K562 treated with DMSO at 1 percent for 48 hours (cell line): ENCODE measurements around the gene UBL4A. TPM values are rescaled to one million over a fixed set of nuclear protein-coding genes. Genes with fewer than 3 reads are reported as not detected.

ENCODE experiments used
- total RNA-seq: library from RNA; unstranded; fragments of 300-600 nt; gene quantifications from 2 replicates; pipeline ENCODE4 v1.2.3, GENCODE V29; 2022; ENCODE audit warnings: low replicate concordance; ENCODE audit errors: extremely low read depth

UBL4A gene
- not detected in 2 replicates for total RNA-seq

DNA sequence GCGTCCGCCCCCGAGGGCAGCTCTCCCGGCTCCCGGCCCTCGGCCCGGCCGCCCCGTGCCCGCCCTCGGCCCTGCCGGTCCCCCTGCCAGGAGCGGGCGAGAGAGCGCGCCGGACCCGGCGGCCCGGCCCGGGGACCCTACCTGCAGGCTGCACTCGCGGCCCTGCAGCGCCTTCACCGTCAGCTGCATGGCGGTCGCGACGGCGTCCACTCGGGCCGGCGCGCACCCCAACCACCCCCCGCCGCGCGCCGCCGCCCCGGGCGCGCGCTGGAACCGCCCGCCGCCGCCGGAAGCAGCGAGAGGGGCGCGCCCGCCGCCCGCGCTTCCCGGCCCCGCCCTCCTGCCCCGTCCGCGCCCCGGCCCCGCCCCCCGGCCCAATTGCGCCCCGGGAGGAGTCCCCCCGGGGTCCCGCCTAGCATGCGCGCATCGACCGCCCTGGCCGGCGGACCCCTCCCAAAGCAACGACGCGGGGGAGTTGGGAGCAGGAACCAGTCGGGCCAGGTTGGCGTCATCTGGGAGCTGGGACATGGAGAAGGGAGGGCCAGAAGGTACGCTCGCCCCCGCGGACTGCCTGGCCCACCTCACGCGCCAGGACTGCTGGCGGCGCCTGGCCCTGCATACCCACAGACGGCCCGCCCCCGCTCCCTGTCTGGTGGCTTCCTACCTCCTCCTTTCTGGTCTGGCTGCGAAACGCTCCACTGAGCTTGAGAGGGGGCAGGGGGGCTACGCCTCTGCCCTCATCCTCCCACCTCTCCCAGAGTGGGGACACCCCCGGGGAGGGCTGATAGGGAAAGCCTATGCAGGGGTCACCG lies at the start of gene UBL4A:
Gene UBL4A, minus strand, starts transcription at position 220 of the 812 bp plus-strand sequence. Its CDS starts 31 bp downstream, at position 189.

GRCh38 chrX:154515966-154516655 lies 29.7 kb upstream of the UBL4A start, which contains the start of gene FAM3A:
Gene FAM3A (minus strand): TSS chrX:154516232. CDS start chrX:154515772, 460 bp downstream.

DNA sequence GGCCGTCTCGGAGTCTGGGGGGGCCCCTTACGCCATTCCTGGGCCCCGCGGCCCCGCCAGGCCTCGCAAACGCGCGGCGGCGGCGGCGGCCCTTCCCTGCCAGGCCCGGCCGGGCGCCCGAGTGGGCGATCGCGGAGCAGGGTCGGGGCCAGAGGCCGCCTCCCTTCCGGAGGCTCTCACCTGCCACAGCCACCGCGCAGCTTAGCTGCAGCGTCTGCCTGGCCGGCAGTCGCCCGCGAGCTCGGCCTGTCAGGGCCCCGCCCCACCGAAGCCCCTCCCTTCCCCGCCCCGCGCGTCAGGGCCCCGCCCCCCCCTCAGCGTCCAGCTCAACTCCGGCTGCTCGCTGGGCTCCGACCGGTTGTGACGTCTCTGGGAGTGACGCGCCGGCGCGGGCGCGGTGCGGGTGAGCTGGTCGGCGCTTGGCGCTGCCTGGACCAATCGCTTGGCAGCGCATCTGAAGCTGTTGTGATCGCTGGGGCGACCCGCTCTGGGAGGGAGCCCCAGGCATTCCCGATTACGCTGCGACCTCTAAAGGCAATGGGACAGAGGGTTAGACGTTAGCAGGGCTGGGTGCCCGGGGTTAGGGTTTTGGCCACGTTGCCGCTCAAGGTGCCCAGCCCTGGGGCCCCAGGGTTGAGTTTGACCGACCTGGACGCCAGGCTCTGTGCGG lies 4.1 kb upstream of the UBL4A start, which contains the start of gene SLC10A3:
Gene SLC10A3, minus strand, starts transcription at position 216 of the 670 bp plus-strand sequence. CDS start 1,689 bp downstream, outside the sequence.

GRCh38 chrX:154478728-154479622 lies 7.4 kb downstream of the UBL4A start, which contains the start of gene LAGE3:
Gene LAGE3 (minus strand): TSS chrX:154479281. CDS start chrX:154478915, 366 bp downstream.

GRCh38 chrX:154458116-154458953 lies 28.1 kb downstream of the UBL4A start, which contains the start of gene PLXNA3:
Gene PLXNA3 (plus strand): TSS chrX:154458281. CDS start chrX:154460184, 1,903 bp downstream.

DNA sequence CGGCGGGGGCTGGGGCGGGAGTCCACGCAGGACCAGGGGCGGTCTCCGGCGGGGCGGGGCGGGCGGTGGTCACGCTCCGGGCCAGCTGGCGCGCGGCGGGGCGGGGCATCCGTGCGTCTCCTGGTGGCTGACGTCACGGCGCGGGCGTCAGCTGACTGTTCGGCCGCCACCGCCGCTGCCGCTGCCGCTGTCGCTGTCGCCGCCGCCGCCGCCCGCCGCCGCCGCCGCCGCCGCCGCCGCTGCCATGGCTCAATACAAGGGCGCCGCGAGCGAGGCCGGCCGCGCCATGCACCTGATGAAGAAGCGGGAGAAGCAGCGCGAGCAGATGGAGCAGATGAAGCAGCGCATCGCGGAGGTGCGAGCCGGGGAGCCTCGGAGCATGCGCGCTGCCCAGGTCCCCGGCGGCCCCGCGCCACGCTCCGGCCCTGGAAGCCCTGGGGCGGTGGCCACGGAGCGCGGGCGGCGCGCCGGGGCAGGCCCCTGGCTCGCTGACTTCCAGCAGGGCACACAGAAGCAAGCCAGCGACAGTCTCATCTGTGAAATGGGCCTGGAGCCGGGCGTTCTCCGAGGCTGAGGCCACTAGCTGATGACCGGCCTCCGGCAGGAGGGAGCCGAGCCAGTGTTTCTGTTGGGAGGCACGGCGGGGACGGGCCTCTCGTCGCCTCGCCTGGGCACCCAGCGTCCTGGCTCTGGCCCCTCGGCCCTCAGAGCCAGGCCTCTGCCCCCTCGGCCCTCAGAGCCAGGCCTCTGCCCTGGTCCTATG lies 42.2 kb downstream of the UBL4A start, which contains the start of gene FAM50A:
Gene FAM50A, plus strand, starts transcription at position 150 of the 763 bp plus-strand sequence. Its CDS starts 95 bp downstream, at position 245.

GRCh38 chrX:154436983-154437752 lies 49.2 kb downstream of the UBL4A start, which contains the start of gene GDI1:
Gene GDI1 (plus strand): TSS chrX:154437154. CDS start chrX:154437255, 101 bp downstream.

Other genes with a start within 250 kb of the UBL4A start
- not detected in 2 replicates for gene OPN1MW3, start 229.0 kb downstream of the UBL4A start, total RNA-seq
- not detected in 2 replicates for gene TEX28, start 191.5 kb downstream of the UBL4A start, total RNA-seq
- gene TKTL1, start 190.8 kb downstream of the UBL4A start, total RNA-seq, result not detected in 2 replicates
- gene FLNA, start 112.0 kb downstream of the UBL4A start, total RNA-seq, result 349 TPM in 1 of 2 replicates, not detected in the other
- not detected in 2 replicates for gene EMD, start 107.3 kb downstream of the UBL4A start, total RNA-seq
- 7,940 and 9,888 TPM in 2 replicates for gene RPL10, start 88.2 kb downstream of the UBL4A start, total RNA-seq
- not detected in 2 replicates for gene DNASE1L1, start 77.4 kb downstream of the UBL4A start, total RNA-seq
- not detected in 2 replicates for gene TAFAZZIN, start 75.1 kb downstream of the UBL4A start, total RNA-seq
- 191 TPM in 1 of 2 replicates, not detected in the other for gene ATP6AP1, start 57.9 kb downstream of the UBL4A start, total RNA-seq
- not detected in 2 replicates for gene GDI1, start 49.5 kb downstream of the UBL4A start, total RNA-seq
- gene FAM50A, start 42.5 kb downstream of the UBL4A start, total RNA-seq, result 772 TPM in 1 of 2 replicates, not detected in the other
- gene PLXNA3, start 28.3 kb downstream of the UBL4A start, total RNA-seq, result not detected in 2 replicates
- gene LAGE3, start 7.3 kb downstream of the UBL4A start, total RNA-seq, result 555 TPM in 1 of 2 replicates, not detected in the other
- gene SLC10A3, start 4.0 kb upstream of the UBL4A start, total RNA-seq, result not detected in 2 replicates
- not detected in 2 replicates for gene FAM3A, start 29.6 kb upstream of the UBL4A start, total RNA-seq
- gene G6PD, start 60.2 kb upstream of the UBL4A start, total RNA-seq, result 530 TPM in 1 of 2 replicates, not detected in the other
- gene IKBKG, start 61.0 kb upstream of the UBL4A start, total RNA-seq, result 340 TPM in 1 of 2 replicates, not detected in the other
- not detected in 2 replicates for gene CTAG1A, start 98.5 kb upstream of the UBL4A start, total RNA-seq
- not detected in 2 replicates for gene CTAG1B, start 132.7 kb upstream of the UBL4A start, total RNA-seq
- gene CTAG2, start 167.0 kb upstream of the UBL4A start, total RNA-seq, result not detected in 2 replicates